ENCODE results near the gene TMEM186.
"Not testable (repeated sequence)": the region's sequence is repeated elsewhere in the genome, so short reads cannot be mapped to it uniquely, and the experiment has no call there.

The TMEM186 gene

DNA sequence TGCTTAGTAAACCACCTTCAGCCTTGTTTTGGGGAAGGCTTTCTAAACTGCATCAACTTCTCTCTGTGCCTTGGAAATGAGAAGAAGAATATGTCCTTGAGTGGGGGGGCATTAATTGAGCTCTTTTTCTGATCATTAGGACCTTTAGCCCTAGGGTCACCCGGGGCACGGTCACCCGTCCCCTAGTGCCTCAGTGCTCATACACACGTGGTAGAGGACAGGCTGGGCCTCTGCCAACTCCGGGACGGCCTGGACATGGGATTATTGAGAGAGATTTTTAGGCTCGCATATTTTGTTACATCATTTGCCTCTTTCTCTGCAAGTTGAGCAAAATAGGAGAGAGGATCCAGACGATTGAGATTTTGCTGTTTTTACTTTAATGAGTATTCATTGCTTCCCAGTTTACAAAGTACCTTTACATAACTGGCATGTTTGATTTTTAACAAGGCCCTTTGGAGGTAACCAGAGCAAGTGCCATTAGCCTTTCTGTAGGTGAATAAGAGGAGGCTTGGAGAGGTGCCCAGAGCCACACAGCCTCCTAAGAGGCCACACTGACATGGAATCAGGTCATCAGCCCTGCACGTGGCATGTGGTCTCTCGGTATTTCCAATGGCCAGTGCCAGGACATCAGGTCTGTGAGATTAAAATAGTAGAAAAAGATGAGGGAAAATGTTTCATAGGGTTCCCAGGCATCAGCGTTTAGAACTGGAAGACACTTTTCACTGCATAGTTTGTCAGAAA, 11.3 kb upstream of the TMEM186 start:
- DNase-seq, result no peak

- DNase-seq, result no peak
Observed at GRCh38 chr16:8808009-8808408, 10.6 kb upstream of the TMEM186 start.

GRCh38 chr16:8807189-8807588, 9.8 kb upstream of the TMEM186 start:
- no peak for DNase-seq

- DNase-seq, result no peak
Observed at GRCh38 chr16:8806272-8806983, 9.0 kb upstream of the TMEM186 start.

DNA sequence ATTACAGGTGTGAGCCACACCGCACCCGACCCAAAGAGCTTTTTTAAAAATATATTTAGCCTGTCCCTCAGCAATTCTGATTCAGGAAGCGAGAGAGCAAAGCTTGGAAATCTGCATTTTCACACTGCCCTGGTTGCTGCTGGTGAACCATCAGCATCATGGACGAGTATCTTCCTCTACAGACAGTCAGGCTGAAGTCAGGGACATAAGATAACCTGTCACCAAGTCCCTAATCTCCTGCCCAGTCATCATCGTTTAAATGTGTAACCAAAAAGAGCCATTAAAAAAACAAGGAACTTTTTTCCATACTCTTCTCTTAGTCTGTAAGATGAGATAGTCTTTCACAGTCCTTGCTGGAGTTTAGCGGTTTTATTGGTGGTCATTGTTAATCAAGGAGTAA, 6.9 kb upstream of the TMEM186 start:
- no peak for DNase-seq

DNA sequence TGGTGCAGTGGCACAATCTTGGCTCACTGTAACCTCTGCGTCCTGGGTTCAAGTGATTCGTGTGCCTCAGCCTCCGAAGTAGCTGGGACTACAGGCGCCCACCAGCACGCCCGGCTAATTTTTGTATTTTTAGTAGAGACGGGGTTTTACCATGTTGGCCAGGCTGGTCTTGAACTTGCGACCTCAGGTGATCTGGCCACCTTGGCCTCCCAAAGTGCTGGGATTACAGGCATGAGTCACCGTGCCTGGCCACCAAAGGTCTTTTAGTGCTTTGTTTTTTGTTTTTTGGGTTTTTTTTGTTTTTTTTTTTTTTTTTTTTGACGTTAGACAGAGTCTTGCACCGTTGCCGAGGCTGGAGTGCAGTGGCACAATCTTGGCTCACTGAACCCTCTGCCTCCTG, 6.3 kb upstream of the TMEM186 start:
- DNase-seq, result not testable (repeated sequence)

DNA sequence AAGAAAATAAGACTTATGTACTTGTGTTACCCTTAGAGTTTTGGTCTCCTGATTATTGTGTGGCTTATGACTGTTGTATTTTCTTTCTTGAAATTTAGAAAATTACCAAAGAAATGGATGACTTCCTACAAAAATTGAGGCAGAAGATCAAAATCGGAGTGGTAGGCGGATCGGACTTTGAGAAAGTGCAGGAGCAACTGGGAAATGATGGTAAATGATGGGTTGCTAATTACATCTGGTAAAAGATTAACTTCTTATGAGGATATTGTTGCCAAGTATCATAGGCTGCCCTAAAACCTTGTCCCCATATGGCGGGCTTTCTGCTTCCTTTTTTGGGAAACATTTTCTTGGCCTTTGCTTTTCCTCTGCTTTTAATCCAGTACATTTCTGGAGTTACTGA, 4.3 kb upstream of the TMEM186 start:
- DNase-seq, result no peak

DNA sequence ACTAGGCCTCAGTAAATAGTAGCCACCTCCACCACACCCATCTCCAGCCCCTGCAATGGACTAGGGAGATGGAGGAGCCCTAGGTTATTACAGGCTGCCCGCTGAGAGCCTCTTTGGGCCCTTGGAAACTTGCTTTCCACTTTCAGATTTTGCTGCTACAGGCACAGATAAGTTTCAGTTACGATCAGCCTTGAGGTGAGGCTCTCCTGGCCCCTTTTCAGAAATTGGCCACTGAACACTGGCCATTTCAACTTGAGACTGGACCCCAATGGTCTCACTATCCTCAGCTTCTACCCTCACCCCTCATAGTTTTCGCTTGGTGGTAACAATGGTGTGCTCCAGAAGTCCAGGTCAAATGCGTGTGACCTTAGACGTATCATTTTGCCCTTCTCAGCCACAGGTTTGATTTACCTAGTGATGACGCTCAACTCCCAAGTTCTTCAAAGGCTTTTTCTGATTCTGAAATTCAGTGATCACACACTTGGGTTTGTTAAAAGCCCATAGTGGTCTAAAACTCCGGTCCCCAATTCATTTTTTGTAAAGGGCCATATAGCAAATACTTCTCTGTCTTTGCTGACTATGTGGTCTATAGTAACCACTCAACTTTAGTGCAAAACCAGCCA, 1.2 kb upstream of the TMEM186 start:
- no peak for DNase-seq

GRCh38 chr16:8798174-8798527, 712 bp upstream of the TMEM186 start:
- DNase-seq, result no peak

GRCh38 chr16:8796469-8797363, 723 bp downstream of the TMEM186 start:
- DNase-seq, result no peak

GRCh38 chr16:8795818-8796217, 1.6 kb downstream of the TMEM186 start:
- no peak for DNase-seq

GRCh38 chr16:8795091-8795490, 2.3 kb downstream of the TMEM186 start:
- no peak for DNase-seq

DNA sequence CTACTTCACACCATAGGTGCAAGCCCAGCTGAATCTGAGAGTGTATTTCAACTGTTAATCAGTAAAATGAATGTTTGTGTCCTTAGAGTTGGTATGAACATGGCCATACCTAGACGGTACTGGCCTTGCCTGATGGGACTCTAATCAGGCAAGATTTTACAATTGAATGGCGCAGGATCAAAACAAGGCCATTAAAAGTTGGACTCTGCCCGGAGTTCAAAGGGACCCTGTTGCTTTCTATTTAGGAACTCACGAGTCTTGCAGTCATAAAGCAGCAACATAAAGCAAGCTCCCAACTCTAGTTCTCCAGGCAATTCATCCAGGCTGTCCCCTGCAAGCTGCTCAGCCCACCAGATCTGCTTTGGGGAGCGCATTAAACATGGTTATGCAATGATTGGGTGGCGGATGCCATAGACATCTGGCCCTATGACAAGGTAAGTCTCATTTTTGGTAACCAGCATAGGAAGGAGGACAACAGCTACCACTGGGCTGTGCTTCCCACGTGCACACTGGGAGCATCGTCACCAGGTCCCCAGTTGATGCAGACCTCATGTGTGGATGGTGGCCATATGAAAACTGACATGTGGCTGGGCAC, 8.8 kb downstream of the TMEM186 start:
- DNase-seq, result no peak

DNA sequence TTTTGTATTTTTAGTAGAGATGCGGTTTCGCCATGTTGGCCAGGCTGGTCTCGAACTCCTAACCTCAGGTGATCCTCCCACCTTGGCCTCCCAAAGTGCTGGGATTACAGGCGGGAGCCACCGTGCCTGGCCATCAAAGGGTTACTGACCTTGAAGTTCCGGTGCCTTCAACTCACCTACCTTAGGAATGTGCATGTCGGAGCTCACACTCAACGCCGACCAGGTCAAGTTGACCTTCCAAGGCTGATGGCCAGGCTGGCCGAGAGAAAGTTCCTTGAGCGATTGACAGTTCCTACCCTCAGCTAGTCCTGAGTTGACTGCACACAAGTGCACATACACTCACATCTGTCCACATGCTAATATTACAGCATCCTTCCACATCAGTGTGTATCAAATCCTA, 11.1 kb downstream of the TMEM186 start:
- DNase-seq, result not testable (repeated sequence)

GRCh38 chr16:8785408-8785807, 12.0 kb downstream of the TMEM186 start:
- no peak for DNase-seq

GRCh38 chr16:8782673-8783072, 14.8 kb downstream of the TMEM186 start:
- no peak for DNase-seq

DNA sequence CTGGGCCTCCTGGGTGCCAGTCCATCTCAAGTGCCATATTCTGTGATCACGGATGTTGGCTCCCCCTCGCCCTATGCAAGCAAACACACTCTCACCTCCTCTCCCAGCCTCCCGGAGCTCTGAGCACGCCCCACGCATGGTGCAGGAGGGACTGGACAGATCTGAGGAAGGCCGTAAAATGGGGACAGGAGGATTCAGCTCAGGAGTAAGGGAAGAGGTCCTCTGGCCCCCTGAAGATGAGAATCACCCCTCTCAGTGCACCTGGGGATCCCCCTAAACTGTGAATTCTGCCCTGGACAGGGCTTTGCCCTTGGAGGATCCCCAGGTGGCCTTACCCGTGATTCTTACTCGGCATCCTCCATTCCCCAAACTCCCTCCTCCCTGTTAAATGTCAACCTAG, 15.6 kb downstream of the TMEM186 start:
- DNase-seq, result no peak

- no peak for DNase-seq
Observed at GRCh38 chr16:8777217-8777616, 20.2 kb downstream of the TMEM186 start.

GRCh38 chr16:8776129-8776584, 21.3 kb downstream of the TMEM186 start:
- DNase-seq, result no peak

DNA sequence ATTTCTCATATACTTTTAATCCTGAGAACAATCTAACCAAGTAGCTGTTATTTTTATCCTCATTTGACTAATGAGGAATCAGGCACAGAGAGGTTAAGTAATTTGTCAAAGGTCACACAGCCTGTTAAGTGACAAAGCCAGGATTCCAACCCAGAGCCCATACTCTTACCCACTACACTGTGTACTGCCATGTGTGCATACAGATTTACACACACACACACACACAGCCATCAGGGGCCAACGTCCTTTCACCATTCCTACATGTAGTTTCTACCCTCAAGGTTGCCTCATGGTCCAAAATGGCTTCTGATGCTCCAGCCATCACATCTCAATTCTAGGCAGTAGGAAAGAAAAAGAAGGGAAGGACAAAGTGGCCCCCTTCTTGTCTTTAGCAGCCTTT, 22.1 kb downstream of the TMEM186 start:
- DNase-seq, result no peak

DNA sequence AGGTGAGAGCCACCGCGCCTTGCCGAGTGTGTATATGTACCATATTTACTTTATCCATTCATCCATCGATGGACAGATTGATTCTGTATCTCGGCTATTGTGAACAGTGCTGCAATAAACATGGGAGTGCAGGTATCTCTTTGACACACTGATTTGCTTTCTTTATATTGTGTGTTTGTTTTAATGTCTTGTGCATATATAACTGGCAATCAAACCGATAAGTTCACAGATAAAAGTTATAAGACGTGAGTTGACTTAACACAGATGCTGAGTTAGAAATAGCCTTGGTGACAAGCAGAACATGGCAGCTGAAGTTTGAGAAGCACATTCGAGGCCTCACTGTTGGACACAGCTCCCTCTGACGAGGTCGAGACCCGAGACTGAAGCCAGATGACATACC, 23.2 kb downstream of the TMEM186 start:
- DNase-seq, result no peak

GRCh38 chr16:8773537-8773936, 23.9 kb downstream of the TMEM186 start:
- DNase-seq, result no peak

DNA sequence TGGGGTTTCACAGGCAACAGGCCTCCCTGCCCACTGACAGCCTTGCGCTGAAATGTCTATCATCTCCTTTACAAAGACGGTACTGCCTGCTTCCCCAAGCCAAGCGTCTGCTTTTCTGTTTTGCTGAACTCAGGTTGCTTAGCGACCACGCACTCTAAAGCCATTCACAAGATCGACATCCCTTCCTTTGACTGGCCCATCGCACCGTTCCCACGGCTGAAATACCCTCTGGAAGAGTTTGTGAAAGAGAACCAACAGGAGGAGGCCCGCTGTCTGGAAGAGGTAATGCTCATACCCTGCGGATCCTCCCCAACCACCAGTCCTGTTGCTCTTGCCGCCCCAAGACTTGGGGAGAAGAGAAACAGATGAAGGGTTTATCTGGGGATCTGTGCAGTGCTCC, 28.7 kb downstream of the TMEM186 start:
- DNase-seq, result no peak
